Endodermal cell (in vitro differentiated cells): Measurements from ENCODE around the gene MAB21L3. TPM values are rescaled to one million over a fixed set of nuclear protein-coding genes. Genes with fewer than 3 reads are reported as not detected.

Experiments
- DNase-seq: peaks from one replicate; pipeline ENCODE4 v3.0.0-alpha.2; 2017
- H3K27ac ChIP-seq: 2 replicates; pipeline ENCODE4 v1.5.1; 2013; ENCODE audit warnings: mild to moderate bottlenecking, low read depth, low read length, moderate library complexity
- H3K27me3 ChIP-seq: 2 replicates; pipeline ENCODE4 v1.6.1; 2013; ENCODE audit warnings: mild to moderate bottlenecking, low read length, moderate library complexity; ENCODE audit not compliant: insufficient read depth, control insufficient read depth, poor library complexity, severe bottlenecking
- H3K36me3 ChIP-seq: 2 replicates; pipeline ENCODE4 v1.7.0; 2013; ENCODE audit warnings: mild to moderate bottlenecking, low read length, moderate library complexity; ENCODE audit not compliant: control insufficient read depth, insufficient read depth
- H3K4me1 ChIP-seq: one replicate; pipeline ENCODE4 v1.7.0; 2013; ENCODE audit warnings: low read length; ENCODE audit not compliant: control insufficient read depth, insufficient read depth
- H3K4me3 ChIP-seq: 2 replicates; pipeline ENCODE4 v1.5.1; 2013; ENCODE audit warnings: mild to moderate bottlenecking, low read length, moderate library complexity
- H3K9ac ChIP-seq: 2 replicates; pipeline ENCODE4 v1.6.1; 2013; ENCODE audit warnings: mild to moderate bottlenecking, low read length, moderate library complexity; ENCODE audit not compliant: poor library complexity, severe bottlenecking; ENCODE audit errors: extremely low read depth
- H3K9me3 ChIP-seq: 2 replicates; pipeline ENCODE4 v1.6.1; 2013; ENCODE audit warnings: mild to moderate bottlenecking, low read length, moderate library complexity; ENCODE audit not compliant: control insufficient read depth
- H3K27ac Mint-ChIP-seq: 2 replicates; pipeline ENCODE4 v1.8.0; 2020; ENCODE audit warnings: mixed read lengths
- H3K27me3 Mint-ChIP-seq: 2 replicates; pipeline ENCODE4 v1.8.0; 2021; ENCODE audit warnings: mild to moderate bottlenecking, mixed read lengths; ENCODE audit not compliant: insufficient read depth
- H3K36me3 Mint-ChIP-seq: 2 replicates; pipeline ENCODE4 v1.8.0; 2020; ENCODE audit warnings: low read depth, mixed read lengths
- H3K4me1 Mint-ChIP-seq: 2 replicates; pipeline ENCODE4 v1.8.0; 2020; ENCODE audit warnings: mixed read lengths
- H3K4me3 Mint-ChIP-seq: 2 replicates; pipeline ENCODE4 v1.8.0; 2020; ENCODE audit warnings: mild to moderate bottlenecking, moderate library complexity, mixed read lengths
- H3K9me3 Mint-ChIP-seq: 2 replicates; pipeline ENCODE4 v1.8.0; 2020; ENCODE audit warnings: mild to moderate bottlenecking, mixed read lengths
- CTCF ChIP-seq: fragments of 200-600 bp; sonication (generic); conservative IDR thresholded peaks from 2 replicates; pipeline ENCODE4 v1.5.0; 2021; ENCODE audit warnings: antibody characterized with exemption, mild to moderate bottlenecking
- WGBS, 2 experiments: methylation state at CpG; one replicate each; pipeline versions ENCODE4 v1.1.5 to v1.1.7; 2013; ENCODE audit warnings: missing lambda C conversion rate in 2 of 2, mixed read lengths in 1 of 2; ENCODE audit not compliant: insufficient coverage in 1 of 2, insufficient read length in 1 of 2; 5-methylcytosine and 5-hydroxymethylcytosine counted together
- total RNA-seq, 2 donors: library from RNA; stranded (reverse); fragmentation: NEBNext Ultra II Directional in 1 of 2; extraction: Animal tissue kit (Norgen Biotek cat#: 25700) in 1 of 2; gene quantifications; 2 replicates in 1 of 2; 3 replicates in 1 of 2; pipeline ENCODE4 v1.2.1, GENCODE V29; 2021

The MAB21L3 gene
- total RNA-seq, 2 donors from 2014 or later: 0.09 TPM; not detected in 1

GRCh38 chr1:116092752-116093489 lies 18.3 kb upstream of the MAB21L3 start:
- Histone ChIP-seq H3K36me3 (no peaks in the 10 kb centered on the region), H3K9me3 (peaks cover 50% of the 10 kb centered on the region), H3K27ac (no peak overlapping the region), H3K4me1 (no peaks in the 10 kb centered on the region), H3K4me3 (no peak overlapping the region), H3K9ac (no peak overlapping the region), H3K27me3 (no peaks in the 10 kb centered on the region)
- 50 to 64% methylated on average over 2 to 3 of the region's 3 CpGs for WGBS, 2 experiments
- H3K27me3 Mint-ChIP-seq: no peaks in the 10 kb centered on the region
- no peak for DNase-seq
- no peaks in the 10 kb centered on the region for H3K4me1 Mint-ChIP-seq
- H3K9me3 Mint-ChIP-seq: peaks cover 45% of the 10 kb centered on the region
- H3K4me3 Mint-ChIP-seq: no peak overlapping the region
- TF ChIP-seq CTCF: no peak
- peaks cover 31% of the 10 kb centered on the region for H3K36me3 Mint-ChIP-seq
- no peak overlapping the region for H3K27ac Mint-ChIP-seq

- no peaks in the 10 kb centered on the region for H3K27me3 ChIP-seq
- no peak overlapping the region for H3K9ac ChIP-seq
- Mint-ChIP-seq H3K4me3 (no peak overlapping the region), H3K27ac (no peak overlapping the region), H3K4me1 (no peaks in the 10 kb centered on the region), H3K9me3 (peaks cover 29% of the 10 kb centered on the region), H3K27me3 (no peaks in the 10 kb centered on the region), H3K36me3 (peaks cover 18% of the 10 kb centered on the region)
- H3K9me3 ChIP-seq: peaks cover 36% of the 10 kb centered on the region
- no peak for TF ChIP-seq CTCF
- no peaks in the 10 kb centered on the region for H3K4me1 ChIP-seq
- no peak for DNase-seq
- no peak overlapping the region for H3K27ac ChIP-seq
- H3K4me3 ChIP-seq: no peak overlapping the region
- no peaks in the 10 kb centered on the region for H3K36me3 ChIP-seq
Measured at GRCh38 chr1:116095027-116095426, 16.2 kb upstream of the MAB21L3 start.

GRCh38 chr1:116096013-116096618 lies 15.1 kb upstream of the MAB21L3 start:
- WGBS, 2 experiments: 88% methylated on average over 1 of the region's 1 CpG; no CpG with 5 or more reads in 1 of the 2 experiments
- Mint-ChIP-seq H3K9me3 (peaks cover 24% of the 10 kb centered on the region), H3K4me1 (no peaks in the 10 kb centered on the region), H3K27me3 (no peaks in the 10 kb centered on the region), H3K4me3 (no peak overlapping the region), H3K36me3 (peaks cover 13% of the 10 kb centered on the region), H3K27ac (no peak overlapping the region)
- DNase-seq: no peak
- no peaks in the 10 kb centered on the region for H3K36me3 ChIP-seq
- H3K9ac ChIP-seq: no peak overlapping the region
- H3K4me1 ChIP-seq: no peaks in the 10 kb centered on the region
- peak overlapping the region; percentile 64 for H3K4me3 ChIP-seq
- H3K27ac ChIP-seq: no peak overlapping the region
- TF ChIP-seq CTCF: no peak
- H3K27me3 ChIP-seq: no peaks in the 10 kb centered on the region
- peaks cover 31% of the 10 kb centered on the region for H3K9me3 ChIP-seq
